ENCODE results near the gene COL9A3. TPM values are rescaled to one million over a fixed set of nuclear protein-coding genes. Genes with fewer than 3 reads are reported as not detected.

COL9A3 gene
- total RNA-seq, 1 experiment from 2014 or later = 41.2 TPM

- H3K9me3 ChIP-seq (ENCODE audit: low read length) = no peaks in the 10 kb centered on the region
- H3K27ac ChIP-seq (ENCODE audit: low read length) = no peak overlapping the region
- no peaks in the 10 kb centered on the region for H3K27me3 ChIP-seq (ENCODE audit: low read length)
- DNase-seq = no peak
- no peaks in the 10 kb centered on the region for H3K4me1 ChIP-seq (ENCODE audit: low read length)
- no peaks in the 10 kb centered on the region for H4K20me1 ChIP-seq (ENCODE audit: insufficient read depth, low read depth, low read length)
- no peak overlapping the region for H3K4me3 ChIP-seq (ENCODE audit: low read length)
- no peak overlapping the region for H3K9ac ChIP-seq (ENCODE audit: low read length)
- peaks cover 44% of the 10 kb centered on the region; the same call in 1 of the 2 replicates for H3K36me3 ChIP-seq (ENCODE audit: insufficient read depth, low read length)
- no peaks in the 10 kb centered on the region for H3K9me2 ChIP-seq (replicated peaks; ENCODE audit: insufficient read depth, low read length)
- H3K79me2 ChIP-seq (ENCODE audit: low read length) = no peaks in the 10 kb centered on the region
- no peak overlapping the region for H2AFZ ChIP-seq (ENCODE audit: low read length)
- H3K4me2 ChIP-seq (ENCODE audit: low read depth, low read length, poor library complexity, severe bottlenecking) = no peak overlapping the region
These were observed 70.5 kb downstream of the COL9A3 start for GRCh38 chr20:62887152-62887859.

DNA sequence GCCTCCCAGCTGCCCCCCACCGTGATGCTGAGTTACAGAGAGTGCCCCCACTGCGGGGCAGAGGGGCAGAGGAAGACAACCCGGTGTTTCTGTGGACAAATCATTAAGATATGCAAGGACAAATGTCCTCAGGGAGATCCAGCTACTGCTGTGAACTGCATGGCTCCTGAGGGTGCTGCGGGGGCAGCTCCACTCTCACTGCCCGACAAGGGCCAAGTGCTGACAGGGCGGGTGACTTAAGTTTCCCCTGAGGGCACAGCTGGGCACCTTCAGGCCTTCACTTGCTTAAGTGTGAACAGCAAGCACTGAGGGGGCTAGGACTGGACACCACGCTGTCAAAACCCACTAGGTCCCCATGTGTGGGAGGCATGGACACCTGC, 71.0 kb downstream of the COL9A3 start:
- H3K27me3 ChIP-seq (ENCODE audit: low read length) = no peaks in the 10 kb centered on the region
- H2AFZ ChIP-seq (ENCODE audit: low read length) = no peak overlapping the region
- no peak overlapping the region for H3K9ac ChIP-seq (ENCODE audit: low read length)
- H3K4me3 ChIP-seq (ENCODE audit: low read length) = no peak overlapping the region
- peaks cover 47% of the 10 kb centered on the region; the same call in 1 of the 2 replicates for H3K36me3 ChIP-seq (ENCODE audit: insufficient read depth, low read length)
- H3K4me1 ChIP-seq (ENCODE audit: low read length) = no peaks in the 10 kb centered on the region
- DNase-seq = no peak
- H3K9me3 ChIP-seq (ENCODE audit: low read length) = no peaks in the 10 kb centered on the region
- no peak overlapping the region for H3K27ac ChIP-seq (ENCODE audit: low read length)
- H3K4me2 ChIP-seq (ENCODE audit: low read depth, low read length, poor library complexity, severe bottlenecking) = no peak overlapping the region
- no peaks in the 10 kb centered on the region for H3K79me2 ChIP-seq (ENCODE audit: low read length)
- no peaks in the 10 kb centered on the region for H4K20me1 ChIP-seq (ENCODE audit: insufficient read depth, low read depth, low read length)
- H3K9me2 ChIP-seq (replicated peaks; ENCODE audit: insufficient read depth, low read length) = no peaks in the 10 kb centered on the region

DNA sequence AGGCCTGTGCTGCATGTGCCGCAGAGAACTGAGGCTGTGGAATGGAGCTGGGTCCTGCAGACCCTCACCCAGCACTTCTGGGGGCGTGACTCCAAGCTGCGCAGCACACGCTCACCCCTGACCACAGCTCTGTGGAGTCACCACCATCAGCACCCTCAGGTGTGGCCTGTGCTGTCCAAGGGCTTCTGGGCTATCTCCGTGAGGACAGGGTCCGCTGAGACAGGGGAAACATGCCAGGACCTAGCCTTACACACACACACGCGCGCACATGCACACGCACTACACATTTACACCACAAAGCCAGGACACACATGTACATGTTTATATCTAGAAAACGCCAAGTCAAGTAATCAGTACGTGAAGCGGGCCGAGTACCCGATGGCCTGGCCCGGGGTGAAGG, 71.6 kb downstream of the COL9A3 start:
- no peak for DNase-seq
- Histone ChIP-seq H3K9me2 (replicated peaks; ENCODE audit: insufficient read depth, low read length) (no peaks in the 10 kb centered on the region), H3K4me3 (ENCODE audit: low read length) (no peak overlapping the region), H3K4me2 (ENCODE audit: low read depth, low read length, poor library complexity, severe bottlenecking) (no peak overlapping the region), H3K4me1 (ENCODE audit: low read length) (no peaks in the 10 kb centered on the region), H3K9me3 (ENCODE audit: low read length) (no peaks in the 10 kb centered on the region), H3K9ac (ENCODE audit: low read length) (no peak overlapping the region), H3K79me2 (ENCODE audit: low read length) (no peaks in the 10 kb centered on the region), H2AFZ (ENCODE audit: low read length) (no peak overlapping the region), H3K27me3 (ENCODE audit: low read length) (no peaks in the 10 kb centered on the region), H3K36me3 (ENCODE audit: insufficient read depth, low read length) (peaks cover 51% of the 10 kb centered on the region; the same call in 1 of the 2 replicates), H3K27ac (ENCODE audit: low read length) (no peak overlapping the region), H4K20me1 (ENCODE audit: insufficient read depth, low read depth, low read length) (no peaks in the 10 kb centered on the region)

- Histone ChIP-seq H3K4me1 (ENCODE audit: low read length) (no peaks in the 10 kb centered on the region), H3K36me3 (ENCODE audit: insufficient read depth, low read length) (peaks cover 55% of the 10 kb centered on the region; the same call in 1 of the 2 replicates), H3K9ac (ENCODE audit: low read length) (no peak overlapping the region), H3K27ac (ENCODE audit: low read length) (no peak overlapping the region), H4K20me1 (ENCODE audit: insufficient read depth, low read depth, low read length) (no peaks in the 10 kb centered on the region), H2AFZ (ENCODE audit: low read length) (no peak overlapping the region), H3K4me3 (ENCODE audit: low read length) (no peak overlapping the region), H3K9me2 (replicated peaks; ENCODE audit: insufficient read depth, low read length) (no peaks in the 10 kb centered on the region), H3K79me2 (ENCODE audit: low read length) (no peaks in the 10 kb centered on the region), H3K9me3 (ENCODE audit: low read length) (no peaks in the 10 kb centered on the region), H3K4me2 (ENCODE audit: low read depth, low read length, poor library complexity, severe bottlenecking) (no peak overlapping the region), H3K27me3 (ENCODE audit: low read length) (no peaks in the 10 kb centered on the region)
- DNase-seq = no peak
These were observed 72.1 kb downstream of the COL9A3 start for GRCh38 chr20:62888910-62889309.

DNA sequence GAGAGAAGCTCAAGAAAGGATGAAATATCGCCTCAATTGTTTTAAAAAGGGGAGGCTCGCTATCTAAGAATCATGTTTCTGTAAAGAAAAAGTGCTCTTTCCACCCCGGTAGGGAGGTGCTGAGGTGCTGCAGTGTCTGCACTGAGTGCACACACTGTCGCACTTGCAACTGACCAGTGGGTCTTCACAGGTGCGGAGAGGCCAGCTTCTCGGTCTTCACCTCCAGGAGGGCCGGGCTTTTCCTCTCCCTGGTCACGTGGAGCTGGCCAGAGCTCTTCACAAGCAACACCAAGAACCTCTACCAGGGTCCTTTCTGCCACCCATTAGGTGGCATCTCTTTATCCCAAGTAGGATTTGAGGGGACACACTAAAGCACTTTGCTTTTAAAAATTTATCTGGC, 72.6 kb downstream of the COL9A3 start:
- Histone ChIP-seq H3K9ac (ENCODE audit: low read length) (no peak overlapping the region), H2AFZ (ENCODE audit: low read length) (no peak overlapping the region), H3K79me2 (ENCODE audit: low read length) (no peaks in the 10 kb centered on the region), H3K4me3 (ENCODE audit: low read length) (no peak overlapping the region), H3K9me3 (ENCODE audit: low read length) (no peaks in the 10 kb centered on the region), H3K9me2 (replicated peaks; ENCODE audit: insufficient read depth, low read length) (no peaks in the 10 kb centered on the region), H3K27ac (ENCODE audit: low read length) (no peak overlapping the region), H3K4me1 (ENCODE audit: low read length) (no peaks in the 10 kb centered on the region), H4K20me1 (ENCODE audit: insufficient read depth, low read depth, low read length) (no peaks in the 10 kb centered on the region), H3K36me3 (ENCODE audit: insufficient read depth, low read length) (peaks cover 58% of the 10 kb centered on the region; the same call in 1 of the 2 replicates), H3K4me2 (ENCODE audit: low read depth, low read length, poor library complexity, severe bottlenecking) (no peak overlapping the region), H3K27me3 (ENCODE audit: low read length) (no peaks in the 10 kb centered on the region)
- no peak for DNase-seq

- Histone ChIP-seq H3K27ac (ENCODE audit: low read length) (no peak overlapping the region), H3K9me3 (ENCODE audit: low read length) (no peaks in the 10 kb centered on the region), H3K36me3 (ENCODE audit: insufficient read depth, low read length) (peaks cover 62% of the 10 kb centered on the region; the same call in 1 of the 2 replicates), H3K27me3 (ENCODE audit: low read length) (no peaks in the 10 kb centered on the region), H3K4me1 (ENCODE audit: low read length) (no peaks in the 10 kb centered on the region), H3K4me3 (ENCODE audit: low read length) (no peak overlapping the region), H3K9me2 (replicated peaks; ENCODE audit: insufficient read depth, low read length) (no peaks in the 10 kb centered on the region), H3K79me2 (ENCODE audit: low read length) (no peaks in the 10 kb centered on the region), H3K9ac (ENCODE audit: low read length) (no peak overlapping the region), H2AFZ (ENCODE audit: low read length) (no peak overlapping the region), H3K4me2 (ENCODE audit: low read depth, low read length, poor library complexity, severe bottlenecking) (no peak overlapping the region), H4K20me1 (ENCODE audit: insufficient read depth, low read depth, low read length) (no peaks in the 10 kb centered on the region)
- no peak for DNase-seq
These were observed 73.0 kb downstream of the COL9A3 start for GRCh38 chr20:62889871-62890270.

DNA sequence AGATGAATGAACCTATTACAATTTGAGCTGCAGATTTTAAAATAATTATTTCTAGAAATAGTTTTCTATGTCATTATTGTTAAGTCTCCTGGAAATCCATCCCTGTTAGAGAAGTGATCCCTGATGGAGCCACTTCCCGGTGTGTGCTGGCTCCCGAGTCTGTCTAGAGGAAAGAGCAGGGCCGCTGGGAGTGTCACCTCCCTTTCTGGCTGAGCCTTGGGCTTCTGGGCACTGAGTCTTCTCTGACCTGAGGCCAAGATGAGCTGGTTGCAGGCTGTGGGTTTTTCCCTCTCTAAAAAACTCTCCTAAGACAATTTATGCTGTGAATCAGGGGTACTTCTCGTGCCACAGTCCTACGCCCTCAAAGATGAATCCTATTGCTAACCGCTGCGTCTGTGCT, 73.6 kb downstream of the COL9A3 start:
- Histone ChIP-seq H4K20me1 (ENCODE audit: insufficient read depth, low read depth, low read length) (no peaks in the 10 kb centered on the region), H3K27ac (ENCODE audit: low read length) (no peak overlapping the region), H3K27me3 (ENCODE audit: low read length) (no peaks in the 10 kb centered on the region), H3K4me2 (ENCODE audit: low read depth, low read length, poor library complexity, severe bottlenecking) (no peak overlapping the region), H3K9me2 (replicated peaks; ENCODE audit: insufficient read depth, low read length) (no peaks in the 10 kb centered on the region), H3K4me3 (ENCODE audit: low read length) (no peak overlapping the region), H2AFZ (ENCODE audit: low read length) (no peak overlapping the region), H3K9ac (ENCODE audit: low read length) (no peak overlapping the region), H3K79me2 (ENCODE audit: low read length) (no peaks in the 10 kb centered on the region), H3K9me3 (ENCODE audit: low read length) (no peaks in the 10 kb centered on the region), H3K36me3 (ENCODE audit: insufficient read depth, low read length) (peaks cover 68% of the 10 kb centered on the region; the same call in 1 of the 2 replicates), H3K4me1 (ENCODE audit: low read length) (no peaks in the 10 kb centered on the region)
- DNase-seq = no peak
